SKM-1 (cell line): Measurements from ENCODE around the gene STPG4.

Experiments used
- DNase-seq: peaks from one replicate; lab custom pipeline; 2025; ENCODE audit not compliant: unreplicated experiment; lab: John Stamatoyannopoulos, UW

Gene STPG4

DNA sequence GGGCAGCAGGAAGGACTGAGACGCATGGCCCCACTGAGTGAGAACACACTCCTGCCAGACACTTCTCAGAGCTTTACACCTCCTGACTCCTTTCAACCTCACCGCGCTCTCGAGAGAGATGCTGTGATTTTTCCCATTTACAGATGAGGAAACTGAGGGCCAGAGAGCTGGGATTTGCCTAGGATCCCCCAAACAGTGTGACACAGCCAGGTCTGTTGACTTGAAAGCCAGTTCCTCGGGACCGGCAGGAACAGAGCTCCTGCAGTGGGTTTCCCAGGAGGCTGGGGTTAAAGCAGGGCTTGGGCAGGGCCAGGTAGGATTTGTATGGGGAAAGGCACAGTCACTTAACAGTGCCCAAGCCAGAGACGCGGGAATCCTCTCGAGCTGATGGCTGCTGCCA lies 81.9 kb downstream of the STPG4 start:
- DNase-seq = no peak

DNA sequence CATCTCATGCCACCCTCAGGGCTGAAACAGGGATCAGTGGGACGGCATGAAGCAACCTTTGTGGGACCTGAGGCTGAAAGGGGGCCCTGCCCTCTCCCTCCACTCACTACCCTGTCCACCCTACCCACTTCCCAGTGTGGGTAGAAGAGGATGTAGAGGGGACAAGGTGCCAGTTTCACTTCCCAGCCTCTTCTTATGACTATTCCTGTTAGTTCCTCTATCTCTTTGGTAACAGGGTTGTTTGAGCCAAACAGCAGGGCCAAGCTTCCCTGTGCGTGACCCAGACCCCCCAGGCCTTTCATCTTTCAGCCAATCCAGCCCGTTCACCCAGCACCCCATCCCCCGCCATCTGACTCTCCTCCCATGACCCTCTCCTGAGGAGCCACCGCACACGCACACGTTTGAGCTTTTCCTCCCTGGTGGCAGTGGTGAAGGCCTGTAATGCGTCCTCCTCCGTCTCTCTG lies 82.3 kb downstream of the STPG4 start:
- DNase-seq = peak; percentile 86

DNA sequence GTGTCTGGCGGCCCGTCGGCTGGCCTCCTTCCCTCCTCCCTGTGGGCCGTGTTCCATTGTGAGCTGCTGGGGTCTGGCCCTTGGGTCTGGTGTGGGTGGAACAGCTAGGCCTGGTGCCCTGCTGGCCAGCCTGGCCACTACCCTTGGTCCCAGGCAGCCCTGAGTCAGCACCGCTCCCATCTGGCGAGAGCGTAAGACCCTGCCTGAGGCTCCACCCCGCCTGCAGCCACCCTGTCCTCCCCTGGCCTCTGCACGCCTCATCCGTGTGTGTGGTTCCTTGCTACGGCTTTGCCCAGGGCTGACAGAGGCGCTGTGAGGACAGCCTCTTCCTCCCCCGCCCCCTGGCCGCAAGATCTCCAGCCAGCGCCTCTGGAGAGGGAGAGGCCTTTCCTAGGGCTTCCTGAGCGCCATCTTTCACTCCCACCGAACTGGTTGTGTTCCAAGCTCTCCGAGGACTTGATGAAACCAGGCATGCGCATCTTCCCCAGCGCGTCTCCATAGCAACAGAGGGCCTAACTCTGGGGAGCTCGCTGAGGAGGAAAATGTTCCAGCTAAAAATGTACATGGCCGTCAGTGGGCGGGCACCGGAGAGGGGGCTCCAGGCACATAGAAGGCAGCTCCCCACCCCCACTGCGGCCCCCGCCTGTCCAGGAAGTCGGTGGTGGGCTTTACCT lies 83.0 kb downstream of the STPG4 start:
- DNase-seq = no peak

DNA sequence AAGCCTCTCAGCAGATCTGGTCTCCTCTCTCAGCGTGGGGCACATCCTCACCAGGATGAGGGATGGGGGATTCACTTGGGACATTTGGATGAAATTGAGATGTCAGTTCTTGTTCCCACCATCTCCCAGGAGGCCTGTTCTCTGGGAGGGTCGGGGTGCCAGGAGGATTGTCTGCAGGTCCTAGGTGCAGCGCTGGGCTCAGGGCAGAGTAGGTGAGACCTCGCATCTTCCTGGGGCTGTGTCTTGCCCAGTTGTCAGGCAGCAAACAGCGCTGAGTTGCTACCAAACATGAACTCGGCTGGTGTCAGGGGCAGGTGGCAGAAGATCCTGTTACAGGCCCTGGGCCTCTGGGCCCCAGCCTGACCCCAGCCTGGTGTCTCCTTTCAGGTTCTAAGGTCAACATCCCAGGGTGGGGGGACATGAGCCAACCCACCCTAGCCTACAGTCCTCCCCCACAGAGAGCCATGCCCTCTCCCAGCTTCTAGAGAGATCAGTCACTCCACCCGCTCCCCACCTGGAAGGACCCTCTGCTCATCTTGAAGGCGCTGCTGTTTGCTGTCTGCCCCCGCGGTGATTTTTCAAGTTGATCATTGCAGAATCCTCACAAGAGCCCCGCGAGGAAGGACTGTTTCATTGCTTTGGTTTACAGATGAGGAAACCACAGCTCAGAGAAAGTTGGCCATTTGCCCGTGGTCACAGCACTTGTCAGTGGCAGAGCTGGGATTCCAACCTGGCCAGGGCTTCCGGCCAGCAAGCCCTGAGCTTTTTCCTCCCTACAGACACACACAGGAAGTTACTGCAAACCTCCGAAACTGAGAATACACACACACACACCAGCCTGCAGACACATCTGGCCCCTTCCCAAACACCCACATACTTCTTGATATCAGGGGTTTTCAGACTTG lies 83.9 kb downstream of the STPG4 start:
- DNase-seq = peak; percentile 81

DNA sequence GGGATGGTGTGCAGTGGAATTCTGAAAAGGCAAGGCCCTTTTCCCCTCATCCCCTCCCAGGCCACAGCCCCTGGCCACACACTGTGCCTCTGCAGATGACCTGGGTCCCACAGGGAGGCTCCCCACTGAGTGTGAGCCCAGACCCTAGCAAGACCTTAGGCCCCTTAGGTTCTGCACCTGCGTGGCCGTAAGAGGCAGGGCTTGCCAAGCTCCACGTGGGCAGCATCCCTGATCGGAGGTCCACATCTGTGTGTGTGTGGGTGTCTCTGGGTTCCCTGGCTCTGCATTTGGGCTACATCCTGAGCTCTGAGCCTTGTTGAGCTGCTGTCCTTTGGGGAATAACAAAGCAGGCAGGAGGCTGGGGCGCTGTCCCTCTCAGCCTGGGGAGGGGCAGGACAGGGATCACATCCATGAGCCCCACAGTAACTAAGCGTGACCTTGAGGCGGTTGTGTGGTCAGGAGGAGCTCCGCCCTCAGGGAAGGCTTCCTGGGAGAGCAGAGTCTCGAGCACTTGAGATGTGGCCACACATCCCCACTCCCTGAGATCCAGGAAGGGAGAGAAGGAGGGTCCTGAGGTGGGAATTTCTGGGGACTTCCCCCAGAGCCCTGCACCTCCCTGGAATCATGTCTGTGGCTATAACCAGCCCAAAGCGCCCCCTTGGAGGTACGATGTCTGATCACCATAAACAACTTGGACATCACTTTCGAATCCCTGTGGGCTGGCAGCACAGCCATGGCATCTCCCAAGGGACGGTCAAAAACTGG lies 84.8 kb downstream of the STPG4 start:
- no peak for DNase-seq

DNA sequence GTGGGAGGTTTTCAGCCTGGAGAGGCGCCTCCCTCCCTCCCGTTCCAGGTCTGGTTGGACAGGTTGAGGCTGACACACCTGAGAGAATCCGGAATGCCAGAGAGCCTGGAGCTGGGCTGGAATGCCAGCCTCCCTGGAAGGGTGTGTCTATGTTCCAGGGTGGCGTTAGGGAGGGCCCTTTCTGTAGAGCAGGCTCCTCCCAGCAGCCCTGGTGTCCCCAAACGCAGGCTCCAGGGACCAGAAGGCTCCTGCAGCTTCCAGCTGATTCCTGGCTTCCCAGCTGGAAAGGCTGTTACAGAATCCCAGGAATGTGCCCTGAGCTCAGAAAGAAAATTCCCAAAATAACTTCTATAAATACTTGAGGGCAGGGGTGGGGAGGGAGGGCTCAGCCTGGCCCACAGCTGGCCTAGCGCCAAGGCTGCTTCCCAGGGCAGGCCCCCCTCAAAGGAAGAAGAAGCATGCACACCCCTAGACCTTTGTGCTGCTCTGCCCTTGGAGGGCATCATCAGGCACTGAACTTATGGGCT lies 85.4 kb downstream of the STPG4 start:
- no peak for DNase-seq

DNA sequence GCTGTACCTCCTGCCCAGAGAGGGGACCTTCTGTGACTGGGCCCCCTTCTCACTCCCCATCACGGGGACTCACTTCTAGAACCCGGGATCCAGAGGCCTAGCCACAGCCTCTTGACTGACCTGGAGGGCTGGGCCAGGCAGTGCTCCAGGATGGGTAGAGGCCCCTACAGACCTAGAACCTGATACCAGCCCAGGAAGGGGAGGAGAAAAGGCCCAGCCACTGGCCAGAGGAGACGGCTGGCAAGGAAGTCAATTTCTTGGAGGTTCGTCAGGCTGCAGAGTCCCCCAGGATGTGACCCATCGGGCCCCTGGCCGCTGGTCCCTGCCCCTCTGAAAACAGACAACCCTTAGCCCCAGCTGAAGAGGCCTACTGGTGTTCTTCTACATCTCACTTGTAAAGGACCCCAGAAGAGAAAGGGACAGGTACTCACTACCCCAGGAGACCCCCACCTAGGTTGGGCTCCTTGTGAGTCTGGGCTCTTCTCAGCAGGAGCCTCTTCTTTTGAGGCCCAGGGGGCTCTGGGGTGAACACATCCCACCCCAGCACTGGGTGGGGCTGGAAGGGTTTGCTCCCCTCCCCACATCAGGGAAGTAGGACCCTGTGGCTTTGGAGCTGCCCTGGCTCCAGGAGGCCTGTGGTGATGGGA lies 86.0 kb downstream of the STPG4 start:
- no peak for DNase-seq

DNA sequence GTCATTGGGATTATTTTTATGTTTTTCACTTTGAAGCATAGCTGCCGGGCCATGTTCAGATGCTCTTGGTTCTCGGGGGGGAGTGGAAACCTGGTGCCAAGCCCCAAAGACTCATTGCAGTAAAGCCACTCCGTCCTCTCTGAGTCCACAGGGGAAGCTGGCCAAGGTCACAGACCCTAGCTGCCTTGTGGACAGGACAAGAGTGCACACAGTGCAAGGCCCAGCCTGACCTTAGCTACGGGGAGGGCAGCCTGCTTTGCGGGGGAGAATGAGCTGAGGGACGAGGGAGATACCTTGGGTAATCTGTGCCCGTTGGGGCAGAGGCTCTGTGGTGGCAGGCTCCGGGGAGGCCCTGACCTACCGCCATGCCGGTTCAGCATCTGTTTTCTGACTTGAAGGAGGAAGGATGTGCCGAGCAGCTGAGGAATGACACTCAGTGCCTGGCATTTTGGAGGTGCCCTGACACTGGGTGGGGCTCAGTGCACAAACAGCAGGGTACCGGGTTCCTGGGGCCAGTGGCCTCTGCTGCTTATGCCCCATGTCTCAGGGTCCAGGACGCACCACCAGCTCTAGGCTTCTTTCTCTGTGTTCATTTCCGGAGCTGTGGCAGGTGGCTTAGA lies 87.2 kb downstream of the STPG4 start:
- no peak for DNase-seq

DNA sequence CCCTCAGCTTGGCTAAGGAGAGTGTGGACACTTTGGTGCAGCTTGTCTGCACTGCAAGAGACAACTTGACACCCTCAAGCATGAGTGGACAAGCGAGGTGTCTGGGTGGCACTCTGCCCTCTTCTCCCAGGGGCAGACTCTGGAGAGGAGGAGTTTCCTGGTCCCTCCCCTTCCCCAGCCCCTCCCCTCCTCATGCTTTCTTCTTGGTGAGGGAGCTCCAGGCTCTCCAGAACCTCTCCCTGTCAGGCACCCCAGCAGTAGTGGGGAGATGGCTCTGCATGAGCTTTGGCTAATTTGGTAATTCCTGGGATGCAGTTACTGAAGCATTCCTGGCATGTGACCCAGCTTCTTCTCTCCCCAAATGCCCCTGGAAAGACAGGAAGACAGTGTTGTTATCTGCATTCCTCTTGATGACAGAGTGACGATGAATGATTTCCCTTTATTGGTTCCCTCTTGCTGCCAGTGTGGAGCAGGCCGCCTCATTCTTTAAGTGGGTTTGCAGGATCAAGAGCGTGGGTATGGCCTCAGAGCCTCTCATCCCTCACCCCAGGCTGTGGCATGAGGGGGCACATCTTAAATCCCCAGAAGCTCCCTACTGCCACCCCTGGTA lies 89.2 kb downstream of the STPG4 start:
- DNase-seq = no peak

DNA sequence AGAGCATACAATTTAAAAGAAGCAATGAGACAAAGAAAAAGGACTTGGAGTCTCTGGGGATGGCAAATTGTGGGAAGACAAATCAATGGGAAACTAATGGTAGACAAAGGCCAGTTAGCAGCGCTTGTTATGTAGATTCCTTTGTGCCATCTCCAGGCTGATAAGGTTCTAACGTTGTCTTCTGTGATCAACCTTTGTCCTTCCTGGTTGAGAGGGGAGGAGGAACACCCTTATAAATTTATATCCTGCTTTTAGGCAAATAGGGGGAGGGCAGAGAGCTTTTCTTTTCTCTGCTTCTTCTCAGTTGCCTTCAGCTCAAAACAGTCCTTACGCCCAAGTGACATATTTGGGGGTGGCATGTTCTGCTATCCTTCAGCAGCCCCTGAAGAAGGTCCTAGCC lies 89.8 kb downstream of the STPG4 start:
- no peak for DNase-seq

DNA sequence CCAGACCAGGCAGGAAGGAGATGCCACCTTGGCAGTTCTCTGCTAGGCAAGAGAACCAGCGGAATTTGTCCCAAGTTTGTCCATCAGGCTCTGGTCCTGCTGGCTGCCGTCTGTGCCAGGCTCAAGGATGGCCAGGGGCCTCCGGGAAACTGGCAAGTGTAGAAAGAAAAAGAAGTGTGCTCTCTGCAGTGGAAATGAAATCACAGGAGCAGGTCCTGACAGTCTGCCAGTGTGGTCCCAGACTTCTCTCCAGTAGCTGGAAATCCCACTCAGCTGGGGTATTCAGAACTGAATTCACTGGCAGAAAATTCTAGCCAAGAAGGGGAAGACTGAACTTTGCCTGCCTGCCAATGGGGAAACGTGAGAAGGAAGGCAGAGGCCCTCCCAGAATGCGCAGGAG lies 91.0 kb downstream of the STPG4 start:
- no peak for DNase-seq

DNA sequence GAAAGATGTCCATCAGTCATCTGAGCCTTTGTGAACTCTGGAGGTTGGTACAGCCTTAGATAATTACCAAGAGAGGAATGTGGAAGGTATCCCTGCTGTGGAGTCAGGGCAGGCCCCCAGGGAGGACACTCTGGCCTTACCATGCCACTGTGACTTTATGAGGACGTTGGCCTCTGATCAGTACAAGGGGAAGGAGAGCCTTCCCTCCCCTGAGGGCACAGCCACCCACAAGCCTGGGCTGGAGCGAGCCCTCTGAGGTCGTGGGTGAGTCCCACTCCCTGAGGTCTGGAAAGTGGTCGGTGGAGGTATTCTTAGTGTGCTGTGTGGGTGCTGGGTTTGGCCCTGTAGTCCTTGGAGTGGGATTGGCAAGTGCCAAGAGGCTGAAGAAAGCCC lies 91.6 kb downstream of the STPG4 start:
- no peak for DNase-seq

DNA sequence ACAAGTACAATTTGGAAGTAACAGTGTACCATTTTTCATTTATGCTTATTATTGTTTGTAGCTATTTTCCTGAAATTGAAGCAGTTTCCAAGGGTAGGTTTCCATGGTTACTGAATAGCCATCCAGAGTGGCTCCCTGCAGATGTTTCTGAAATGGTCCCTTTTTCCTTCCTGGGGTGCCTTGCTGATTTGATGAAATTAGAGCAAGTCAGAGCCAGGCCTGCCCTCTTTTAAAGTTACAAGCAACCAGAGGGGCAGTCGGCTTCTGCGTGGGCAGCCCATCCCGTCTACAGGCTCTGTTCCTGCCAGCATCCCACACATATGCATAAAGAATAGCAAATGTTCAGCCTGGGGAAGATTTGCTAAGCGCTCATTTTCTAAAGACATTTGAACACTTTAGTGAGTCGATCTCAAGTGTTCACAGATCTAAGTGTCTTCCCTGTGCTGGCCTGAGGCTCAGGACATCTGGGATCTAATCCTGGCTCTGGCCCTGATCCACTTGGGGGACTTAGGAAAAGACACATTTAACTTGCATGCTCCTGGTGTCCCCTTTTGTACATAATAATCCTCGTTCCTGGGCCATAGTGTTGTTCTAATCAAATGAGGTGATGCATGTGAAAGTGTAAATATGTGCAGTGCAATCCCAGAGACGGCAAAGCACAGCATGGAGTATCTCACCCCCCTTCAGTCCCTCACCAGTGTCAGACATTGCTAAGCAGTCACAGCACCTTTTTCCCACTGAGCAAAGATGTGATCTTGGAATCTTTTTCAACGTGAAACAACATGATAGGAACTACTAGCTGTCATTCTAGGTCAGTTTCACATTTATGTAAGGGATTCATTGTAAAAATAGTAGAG lies 92.2 kb downstream of the STPG4 start:
- DNase-seq = no peak

DNA sequence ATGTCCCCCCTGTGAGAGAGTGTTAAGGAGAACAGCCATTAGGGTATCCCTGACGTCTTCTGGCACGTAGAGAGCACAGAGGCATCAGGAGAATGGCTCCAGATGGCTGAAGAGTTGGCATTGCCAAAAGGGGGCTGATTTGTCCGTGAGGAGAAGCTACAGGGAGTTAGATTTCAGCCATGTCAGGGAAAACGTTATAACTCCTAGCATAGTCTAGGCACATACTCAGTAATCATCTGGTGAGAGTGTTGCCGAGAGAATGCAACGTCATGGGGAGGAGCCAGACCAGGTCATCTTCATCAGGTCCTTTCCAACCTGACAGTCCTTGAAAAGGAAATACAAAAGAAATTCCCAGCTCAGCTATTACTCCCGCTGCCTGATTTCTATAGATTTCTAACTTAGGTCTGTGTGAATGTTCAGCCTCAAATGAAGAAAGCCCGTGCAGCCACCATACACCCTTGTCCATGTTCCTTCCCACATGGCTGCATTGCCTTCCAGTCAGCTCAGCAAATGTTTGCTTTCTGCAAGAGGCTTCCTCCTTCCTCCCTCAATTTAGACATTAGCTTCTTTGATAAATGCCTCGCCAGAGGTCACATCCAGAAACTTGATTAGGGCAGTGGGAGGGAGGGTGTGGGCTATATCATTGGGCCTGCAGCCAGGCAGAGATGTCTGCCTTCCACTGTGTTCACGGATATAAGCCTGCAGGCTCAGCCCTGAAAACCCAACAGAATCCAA lies 93.0 kb downstream of the STPG4 start:
- DNase-seq = no peak

DNA sequence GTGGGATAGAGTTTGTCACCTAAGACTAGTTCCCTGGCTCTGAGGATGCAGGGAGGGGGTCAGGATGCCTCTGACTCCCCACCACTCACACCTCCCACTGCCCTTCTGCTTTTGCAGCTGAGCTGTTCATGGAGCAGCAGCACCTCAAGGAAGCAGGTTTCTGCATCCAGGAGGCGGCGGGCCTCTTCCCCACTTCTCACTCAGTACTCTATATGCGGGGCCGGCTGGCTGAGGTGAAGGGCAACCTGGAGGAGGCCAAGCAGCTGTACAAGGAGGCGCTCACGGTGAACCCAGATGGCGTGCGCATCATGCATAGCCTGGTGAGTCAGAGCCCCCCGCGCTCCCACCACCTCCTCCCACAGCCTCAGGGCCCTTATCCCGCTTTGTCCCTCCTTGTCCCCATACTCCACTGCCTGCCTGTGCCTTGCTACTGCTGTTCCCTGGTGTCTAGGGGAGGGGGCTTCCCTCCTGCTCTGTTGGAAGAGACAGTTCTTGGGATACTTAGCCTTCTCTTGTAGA lies 94.4 kb downstream of the STPG4 start:
- no peak for DNase-seq

DNA sequence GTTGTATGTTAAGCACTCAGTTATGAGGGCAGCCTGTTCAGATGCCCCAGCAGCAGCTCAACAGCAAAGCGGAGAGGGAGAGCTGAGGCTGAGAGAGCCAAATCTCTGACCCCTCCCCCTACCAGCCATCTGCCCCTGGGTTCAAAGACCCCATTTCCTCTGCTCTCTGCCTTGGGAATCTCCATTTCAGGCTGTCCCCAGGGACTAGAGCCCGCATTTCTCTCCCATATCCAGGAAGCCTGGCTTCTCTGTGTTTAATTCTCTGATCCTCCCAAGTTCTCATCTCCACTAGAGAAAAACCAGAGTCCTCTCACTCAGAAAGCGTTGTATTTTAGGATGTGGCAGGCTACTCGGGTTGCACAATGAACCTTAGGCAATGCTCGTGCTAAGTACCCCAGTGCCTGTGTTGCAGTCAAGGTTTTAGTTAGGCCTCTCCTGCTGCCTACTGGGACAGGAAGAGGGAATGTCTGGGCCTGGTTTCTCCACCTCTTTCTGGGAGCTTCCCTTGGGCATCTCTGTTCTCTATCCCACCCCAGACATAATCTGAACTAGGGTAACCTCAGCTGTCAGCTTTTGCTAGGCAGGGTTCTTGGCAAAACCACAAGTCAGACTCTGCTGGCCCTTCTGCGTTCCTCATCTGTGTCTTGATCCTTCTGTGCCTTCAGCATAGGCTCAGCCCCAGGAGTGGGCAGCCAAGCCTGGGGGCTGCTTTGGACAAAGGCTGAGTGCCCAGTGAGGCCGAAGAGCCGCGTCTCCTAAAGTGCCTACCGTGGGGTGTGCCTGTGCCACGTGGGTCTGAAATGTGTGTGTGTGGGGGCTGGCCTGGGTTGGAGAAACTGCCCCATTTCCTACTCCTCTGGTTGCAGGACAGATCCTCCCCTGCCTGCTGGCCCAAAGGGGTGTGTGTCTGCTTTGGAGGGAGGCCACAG lies 96.8 kb downstream of the STPG4 start:
- DNase-seq = peak; percentile 61

DNA sequence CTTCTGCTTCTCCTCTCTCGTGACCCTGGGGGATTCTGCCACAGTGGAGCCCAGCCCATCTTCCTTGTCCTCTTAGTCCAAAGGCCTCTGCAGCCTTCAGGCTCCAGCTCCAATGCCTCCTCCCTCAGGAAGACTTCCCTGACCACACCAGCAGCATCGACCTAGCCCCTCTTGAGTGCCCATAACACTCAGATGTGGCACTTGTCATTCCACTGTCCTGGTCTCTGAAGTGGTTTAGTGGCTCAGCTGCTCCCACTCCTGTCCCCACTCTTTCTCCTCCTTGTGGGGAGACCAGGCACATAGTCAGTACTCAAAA lies 97.5 kb downstream of the STPG4 start:
- no peak for DNase-seq
